ENCODE results near the gene CSNK1A1. TPM values are rescaled to one million over a fixed set of nuclear protein-coding genes. Genes with fewer than 3 reads are reported as not detected.

The CSNK1A1 gene
- total RNA-seq, 2 experiments from 2014 or later: 176 to 187 TPM

DNA sequence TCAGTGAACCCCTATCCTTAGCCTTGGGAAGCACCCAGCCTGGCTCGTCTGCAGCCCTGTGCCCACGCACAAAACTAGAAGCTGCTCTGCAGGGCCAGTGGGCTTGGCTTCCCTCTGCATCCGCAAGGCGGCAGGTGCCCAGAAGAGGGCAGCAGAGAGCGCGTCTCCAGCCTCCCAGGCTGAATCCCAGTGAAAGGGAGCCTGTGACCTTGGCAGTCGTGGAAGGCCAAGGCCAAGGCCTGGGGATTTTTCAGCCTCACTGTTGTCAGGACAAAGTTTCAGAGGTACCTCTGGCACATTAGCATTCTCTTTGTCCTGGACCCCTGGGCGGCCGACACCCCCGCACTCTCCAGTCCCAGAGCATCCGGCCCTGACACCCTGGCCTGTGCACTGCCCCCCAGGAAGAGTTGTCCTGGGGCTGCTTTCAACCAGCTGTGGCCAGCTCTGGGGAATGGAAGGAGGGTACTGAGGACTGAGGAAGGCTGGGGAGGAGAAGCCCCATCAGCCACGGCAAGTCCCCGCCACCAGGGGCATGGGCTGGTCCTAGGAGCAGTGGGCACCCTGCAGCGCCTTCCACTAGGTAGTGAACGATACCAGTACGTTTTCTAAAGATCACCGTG, 108.6 kb downstream of the CSNK1A1 start:
- Histone ChIP-seq H3K4me2 (ENCODE audit: low read length) (no peak overlapping the region), H2AFZ (ENCODE audit: low read length) (no peak overlapping the region), H3K27ac (ENCODE audit: low read depth, low read length, poor library complexity, severe bottlenecking) (no peak overlapping the region), H3K36me3 (ENCODE audit: insufficient read depth, low read length) (no peaks in the 10 kb centered on the region), H3K79me2 (ENCODE audit: insufficient read depth, low read depth, low read length) (no peaks in the 10 kb centered on the region), H3K9me3 (ENCODE audit: low read length) (no peaks in the 10 kb centered on the region), H4K20me1 (ENCODE audit: insufficient read depth, low read length) (no peaks in the 10 kb centered on the region), H3K4me1 (ENCODE audit: insufficient read depth, low read length, poor library complexity, severe bottlenecking) (no peaks in the 10 kb centered on the region), H3K4me3 (ENCODE audit: low read depth, low read length, poor library complexity, severe bottlenecking) (no peak overlapping the region), H3K9me2 (ENCODE audit: insufficient read depth, low read length) (no peaks in the 10 kb centered on the region)
- intact Hi-C loops (cut with micrococcal nuclease; ENCODE audit: unreplicated experiment): loop anchor here (1.0 kb wide), 2 partner anchors 122 to 176 kb away; no protein-coding TSS in a partner anchor
- no TSS peak for BruUV-seq (replicated peaks)
- POLR2A ChIA-PET: interaction anchor here (0.7 kb wide), 1 partner anchor 140 kb away, joined by 3 read pairs; no protein-coding TSS in a partner anchor
- peak; percentile 63 for DNase-seq (ENCODE audit: low spot score)
- CTCF ChIA-PET (ENCODE audit: unreplicated experiment): interaction anchor here (0.6 kb wide), 1 partner anchor 175 kb away, joined by 3 read pairs; no protein-coding TSS in a partner anchor
- TF ChIP-seq, protein P1, sequence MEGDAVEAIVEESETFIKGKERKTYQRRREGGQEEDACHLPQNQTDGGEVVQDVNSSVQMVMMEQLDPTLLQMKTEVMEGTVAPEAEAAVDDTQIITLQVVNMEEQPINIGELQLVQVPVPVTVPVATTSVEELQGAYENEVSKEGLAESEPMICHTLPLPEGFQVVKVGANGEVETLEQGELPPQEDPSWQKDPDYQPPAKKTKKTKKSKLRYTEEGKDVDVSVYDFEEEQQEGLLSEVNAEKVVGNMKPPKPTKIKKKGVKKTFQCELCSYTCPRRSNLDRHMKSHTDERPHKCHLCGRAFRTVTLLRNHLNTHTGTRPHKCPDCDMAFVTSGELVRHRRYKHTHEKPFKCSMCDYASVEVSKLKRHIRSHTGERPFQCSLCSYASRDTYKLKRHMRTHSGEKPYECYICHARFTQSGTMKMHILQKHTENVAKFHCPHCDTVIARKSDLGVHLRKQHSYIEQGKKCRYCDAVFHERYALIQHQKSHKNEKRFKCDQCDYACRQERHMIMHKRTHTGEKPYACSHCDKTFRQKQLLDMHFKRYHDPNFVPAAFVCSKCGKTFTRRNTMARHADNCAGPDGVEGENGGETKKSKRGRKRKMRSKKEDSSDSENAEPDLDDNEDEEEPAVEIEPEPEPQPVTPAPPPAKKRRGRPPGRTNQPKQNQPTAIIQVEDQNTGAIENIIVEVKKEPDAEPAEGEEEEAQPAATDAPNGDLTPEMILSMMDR (conservative IDR thresholded peaks at IDR 0.05; ENCODE audit: low read length): peak; percentile 88
- TF ChIP-seq EZH2phosphoT487 (IDR thresholded peaks at IDR 0.05; ENCODE audit: borderline replicate concordance, low read depth, low read length): no peak

Other genes starting within 250 kb of the CSNK1A1 start
- 17.4 and 28.3 TPM in 2 replicates for gene GRPEL2, start 205.9 kb downstream of the CSNK1A1 start, total RNA-seq (2014; rRNA removed; shearing (Covaris generic))
- gene GRPEL2, start 205.9 kb downstream of the CSNK1A1 start, total RNA-seq (2022): 37.3 and 41.5 TPM in 2 replicates
- gene PCYOX1L, start 193.4 kb downstream of the CSNK1A1 start, total RNA-seq (2014; rRNA removed; shearing (Covaris generic)): 18.5 and 22.5 TPM in 2 replicates
- 32.3 and 33.3 TPM in 2 replicates for gene PCYOX1L, start 193.4 kb downstream of the CSNK1A1 start, total RNA-seq (2022)
- gene IL17B, start 172.1 kb downstream of the CSNK1A1 start, total RNA-seq (2014; rRNA removed; shearing (Covaris generic)): not detected in 2 replicates
- gene IL17B, start 172.1 kb downstream of the CSNK1A1 start, total RNA-seq (2022): not detected in 2 replicates
- gene ARHGEF37, start 30.1 kb upstream of the CSNK1A1 start, total RNA-seq (2014; rRNA removed; shearing (Covaris generic)): not detected in 2 replicates
- 1.4 and 1.7 TPM in 2 replicates for gene ARHGEF37, start 30.1 kb upstream of the CSNK1A1 start, total RNA-seq (2022)
- 4.2 and 5.6 TPM in 2 replicates for gene PPARGC1B, start 178.9 kb upstream of the CSNK1A1 start, total RNA-seq (2014; rRNA removed; shearing (Covaris generic))
- 10.3 and 11.6 TPM in 2 replicates for gene PPARGC1B, start 178.9 kb upstream of the CSNK1A1 start, total RNA-seq (2022)